AG09309 (cell line): ENCODE data around the gene AK3.

Experiments
- DNase-seq: peaks from one replicate; pipeline ENCODE4 v3.0.0-alpha.2; 2010; ENCODE audit warnings: low read depth
- H3K4me3 ChIP-seq: 2 replicates; pipeline ENCODE4 v1.5.1; 2011; ENCODE audit warnings: mild to moderate bottlenecking, low read depth, low read length, moderate library complexity; ENCODE audit not compliant: control insufficient read depth
- CTCF ChIP-seq: IDR thresholded peaks from 2 replicates; pipeline ENCODE4 v1.5.1; 2011; ENCODE audit warnings: mild to moderate bottlenecking, low read depth, low read length, inconsistent platforms; ENCODE audit not compliant: insufficient read depth, control insufficient read depth; ENCODE audit errors: missing control alignments

Gene AK3

GRCh38 chr9:4700091-4700490 lies 40.9 kb downstream of the AK3 start:
- no peak for TF ChIP-seq CTCF
- no peak overlapping the region for H3K4me3 ChIP-seq
- DNase-seq, result no peak

- no peak overlapping the region for H3K4me3 ChIP-seq
- DNase-seq, result peak; percentile 61
- no peak for TF ChIP-seq CTCF
These were observed 49.2 kb downstream of the AK3 start for GRCh38 chr9:4691795-4692194.

- no peak for DNase-seq
- no peak overlapping the region for H3K4me3 ChIP-seq
- no peak for TF ChIP-seq CTCF
These were observed 50.9 kb downstream of the AK3 start for GRCh38 chr9:4690144-4690543.

GRCh38 chr9:4689687-4690104 lies 51.3 kb downstream of the AK3 start:
- H3K4me3 ChIP-seq, result no peak overlapping the region
- no peak for DNase-seq
- no peak for TF ChIP-seq CTCF

GRCh38 chr9:4689021-4689420 lies 52.0 kb downstream of the AK3 start:
- no peak for TF ChIP-seq CTCF
- H3K4me3 ChIP-seq, result no peak overlapping the region
- DNase-seq, result no peak

GRCh38 chr9:4686584-4686983 lies 54.4 kb downstream of the AK3 start:
- no peak overlapping the region for H3K4me3 ChIP-seq
- no peak for DNase-seq
- TF ChIP-seq CTCF, result no peak

- no peak for DNase-seq
These were observed 54.9 kb downstream of the AK3 start for GRCh38 chr9:4686112-4686511.

More at GRCh38 chr9:4686112-4686511, 54.9 kb downstream of the AK3 start:
- no peak overlapping the region for H3K4me3 ChIP-seq
- TF ChIP-seq CTCF, result no peak
